Liver (tissue), 3 donors: ENCODE data around the gene GAMT.

ENCODE experiments used
- ATF3 ChIP-seq: IDR thresholded peaks from 2 replicates; pipeline ENCODE4 v1.6.1; 2016; ENCODE audit warnings: antibody characterized with exemption
- CTCF ChIP-seq: fragments of 150-350 bp; IDR thresholded peaks from 2 replicates; pipeline ENCODE4 v1.5.1; 2017; ENCODE audit warnings: improper control_type of control experiment, low read depth, low read length; ENCODE audit not compliant: missing input control
- EGR1 ChIP-seq, 2 donors: IDR thresholded peaks; 2 replicates each; pipeline ENCODE4 v1.6.1; 2016 to 2018; ENCODE audit warnings: antibody characterized with exemption in 2 of 2, low read depth in 2 of 2
- HNF4G ChIP-seq: IDR thresholded peaks from 2 replicates; pipeline ENCODE4 v1.6.1; 2016; ENCODE audit warnings: antibody characterized with exemption
- JUND ChIP-seq, 2 donors: IDR thresholded peaks; 2 replicates each; pipeline ENCODE4 v1.6.1; 2016; ENCODE audit warnings: antibody characterized with exemption in 2 of 2
- MAX ChIP-seq: IDR thresholded peaks from 2 replicates; pipeline ENCODE4 v1.6.1; 2016; ENCODE audit warnings: antibody characterized with exemption
- RAD21 ChIP-seq, 2 donors: IDR thresholded peaks; 2 replicates each; pipeline ENCODE4 v1.6.1; 2016; ENCODE audit warnings: antibody characterized with exemption in 2 of 2, mild to moderate bottlenecking in 2 of 2
- REST ChIP-seq: IDR thresholded peaks from 2 replicates; pipeline ENCODE4 v1.6.1; 2016; ENCODE audit warnings: antibody characterized with exemption, mild to moderate bottlenecking
- RXRA ChIP-seq, 2 donors: IDR thresholded peaks; 2 replicates each; pipeline ENCODE4 v1.6.1; 2017 to 2018; ENCODE audit warnings: antibody characterized with exemption in 2 of 2, mild to moderate bottlenecking in 1 of 2
- SP1 ChIP-seq: IDR thresholded peaks from 2 replicates; pipeline ENCODE4 v1.6.1; 2018; ENCODE audit warnings: antibody characterized with exemption, mild to moderate bottlenecking
- TAF1 ChIP-seq: conservative IDR thresholded peaks from 2 replicates; pipeline ENCODE4 v1.6.1; 2016; ENCODE audit warnings: antibody characterized with exemption, mild to moderate bottlenecking
- donor health status: healthy.
- donor health status: healthy.

- TF ChIP-seq MAX: no peak
- no peak for TF ChIP-seq CTCF
- no peak for TF ChIP-seq EGR1 (IDR thresholded peaks at IDR 0.05; ENCODE audit: low read depth in 2 of 2)
- no peak for TF ChIP-seq RAD21 (IDR thresholded peaks at IDR 0.05)
- no peak for TF ChIP-seq REST
- TF ChIP-seq TAF1: no peak
- no peak for TF ChIP-seq JUND (IDR thresholded peaks at IDR 0.05)
- TF ChIP-seq ATF3: no peak
- TF ChIP-seq SP1: no peak
- no peak for TF ChIP-seq RXRA (IDR thresholded peaks at IDR 0.05)
- TF ChIP-seq HNF4G: no peak
Observed at GRCh38 chr19:1349211-1349610, 52.1 kb downstream of the GAMT start.
